ENCODE measurements around the gene SIPA1L3.

The SIPA1L3 gene

DNA sequence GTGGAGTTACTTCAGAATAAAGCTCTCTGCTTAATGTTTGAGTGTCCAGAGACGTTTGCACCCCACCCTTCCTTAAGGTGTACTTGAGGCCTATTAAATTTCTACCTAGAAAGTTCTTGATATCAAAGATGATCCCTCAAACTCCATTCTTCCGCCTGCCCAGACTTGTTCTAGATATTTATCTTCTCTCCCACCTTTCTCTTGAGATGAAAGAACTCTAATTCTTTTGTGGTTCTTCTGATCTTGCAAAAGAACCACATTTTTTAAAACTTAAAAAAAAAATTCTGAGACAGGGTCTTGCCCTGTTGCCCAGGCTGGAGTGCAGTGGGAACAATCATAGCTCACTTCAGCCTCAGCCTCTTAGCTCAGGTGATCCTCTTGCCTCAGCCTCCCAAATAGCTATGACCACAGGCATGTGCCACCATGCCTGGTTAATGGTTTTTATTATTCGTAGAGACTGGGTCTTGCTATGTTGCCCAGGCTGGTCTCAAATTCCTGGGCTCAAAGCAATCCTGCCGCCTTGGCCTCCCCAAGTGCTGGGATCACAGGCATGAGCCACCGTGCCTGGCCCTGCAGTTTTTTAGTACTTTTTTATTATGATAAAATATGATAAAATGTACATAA lies 94.3 kb downstream of the SIPA1L3 start:
- DNase-seq, result no peak

DNA sequence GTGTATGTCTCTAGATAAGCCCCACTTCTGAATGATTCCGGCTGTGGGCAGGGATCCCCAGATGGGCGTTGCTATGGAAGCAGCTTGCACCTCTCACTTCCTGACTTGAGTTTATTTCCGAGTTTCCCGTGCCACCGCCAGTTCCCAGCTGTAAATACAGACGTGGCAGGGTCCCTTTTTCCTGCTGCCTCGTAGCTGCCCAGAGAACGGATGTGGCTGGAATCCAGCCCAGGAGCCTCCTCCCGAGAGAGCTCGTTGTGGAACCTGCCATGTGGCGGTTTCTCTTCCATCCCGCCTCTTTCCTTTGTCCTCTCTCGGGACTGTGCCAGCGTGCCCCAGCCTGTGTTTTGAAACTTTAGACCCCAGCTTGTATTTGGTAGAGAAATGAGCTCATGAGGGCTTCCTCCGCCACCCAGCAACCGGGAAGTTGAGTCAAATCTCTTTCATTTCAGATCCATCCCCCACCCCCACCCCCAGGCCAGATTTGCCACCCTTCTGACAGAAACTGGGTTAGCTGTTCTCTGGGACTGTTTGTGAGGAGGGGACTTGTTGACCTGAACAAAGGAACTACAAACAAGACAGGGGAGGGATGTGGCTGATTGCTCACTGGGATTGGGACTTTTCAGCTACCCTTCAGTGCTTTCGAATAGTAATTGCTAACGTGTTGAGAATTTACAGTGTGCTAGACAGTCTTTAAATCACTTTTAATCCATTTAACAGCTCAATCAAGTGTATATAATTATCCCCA lies 96.6 kb downstream of the SIPA1L3 start:
- DNase-seq, result peak; percentile 1

GRCh38 chr19:38004186-38004520 lies 97.1 kb downstream of the SIPA1L3 start:
- no peak for DNase-seq

- DNase-seq, result peak; percentile 34
These were observed 97.7 kb downstream of the SIPA1L3 start for GRCh38 chr19:38004521-38005223.

DNA sequence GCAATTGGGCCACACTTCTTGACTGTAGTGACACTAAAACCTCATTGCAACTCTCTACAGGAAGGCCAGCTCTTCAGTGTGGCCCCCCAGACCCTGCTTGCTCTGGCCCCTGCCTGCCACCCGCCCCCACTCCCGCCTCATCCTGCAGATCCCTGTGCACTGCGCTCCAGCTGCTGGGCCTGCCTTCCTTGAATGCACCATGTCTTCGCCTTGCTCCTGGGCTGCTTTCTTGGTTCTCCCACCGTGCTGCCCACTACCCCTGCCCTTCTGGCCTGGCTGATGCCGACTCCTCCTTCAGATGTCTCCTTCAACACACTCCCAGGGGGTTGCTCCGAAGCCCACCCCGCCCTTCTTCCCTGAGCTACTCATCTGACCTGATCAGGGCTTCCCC lies 98.2 kb downstream of the SIPA1L3 start:
- DNase-seq, result no peak

GRCh38 chr19:38006361-38007045 lies 99.5 kb downstream of the SIPA1L3 start:
- DNase-seq, result no peak

DNA sequence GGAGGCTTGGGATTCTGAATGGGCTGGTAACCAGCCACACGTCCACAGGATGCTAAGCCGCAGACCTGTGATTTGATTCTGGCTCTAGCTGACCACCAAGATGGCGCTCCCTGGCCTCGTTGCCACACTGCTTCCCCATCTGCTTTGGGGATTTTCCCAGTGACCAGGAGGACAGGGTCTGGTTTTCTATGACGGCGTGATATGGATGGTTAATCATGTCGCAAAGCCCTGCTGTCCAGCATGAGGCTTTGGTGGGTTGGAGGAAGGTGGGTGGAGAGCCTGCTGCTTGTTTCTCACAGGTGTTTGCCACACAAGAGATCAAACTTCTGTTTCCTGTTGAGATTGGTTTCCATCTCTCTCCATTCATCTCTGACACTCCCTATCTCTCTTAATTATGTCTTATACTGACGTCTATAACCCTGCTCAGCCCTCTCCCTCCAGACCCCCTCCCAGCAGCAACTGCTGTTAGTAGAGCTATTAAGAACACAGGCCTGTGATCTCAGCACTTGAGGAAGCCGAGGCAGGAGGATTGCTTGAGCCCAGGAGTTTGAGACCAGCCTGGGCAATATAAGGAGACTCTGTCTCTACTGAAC lies 102.7 kb downstream of the SIPA1L3 start:
- DNase-seq, result no peak

DNA sequence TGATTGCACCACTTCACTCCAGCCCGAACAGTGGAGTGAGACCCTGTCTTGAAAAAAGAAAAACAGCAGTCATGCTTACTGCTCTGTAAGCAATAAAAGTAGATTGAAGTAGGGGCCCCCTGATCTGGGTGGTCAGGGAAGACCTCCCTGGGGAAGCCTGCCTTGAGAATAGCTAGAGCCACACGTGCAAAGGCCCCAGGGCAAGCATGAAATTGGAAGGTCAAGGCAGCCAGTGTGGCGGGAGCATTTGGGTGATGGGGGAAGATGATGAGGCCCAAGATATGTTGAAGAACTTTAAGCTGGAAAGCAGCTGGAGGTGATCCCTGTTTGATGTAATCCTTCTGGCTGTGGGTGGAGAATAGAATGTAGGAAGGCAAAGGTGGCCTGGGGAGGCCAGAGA lies 104.4 kb downstream of the SIPA1L3 start:
- no peak for DNase-seq

DNA sequence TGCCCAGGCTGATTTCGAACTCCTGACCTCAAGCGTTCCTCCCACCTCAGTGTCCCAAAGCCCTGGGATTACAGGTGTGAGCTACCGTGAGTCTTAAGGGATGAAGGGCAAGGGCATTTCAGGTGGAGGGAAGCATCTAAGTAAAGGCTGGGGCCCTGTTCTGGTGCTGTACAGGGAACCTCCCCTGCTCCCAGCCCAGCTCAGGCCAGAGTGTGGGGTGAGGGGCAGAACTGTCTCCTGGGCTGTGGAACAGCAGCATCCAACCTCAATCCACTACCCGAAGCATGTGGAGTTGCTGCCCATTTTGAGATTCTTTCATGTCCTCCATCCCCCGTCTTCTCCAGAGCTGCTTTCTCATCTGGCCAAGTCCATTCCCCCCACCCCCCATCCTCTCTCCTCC lies 105.3 kb downstream of the SIPA1L3 start:
- DNase-seq, result no peak

DNA sequence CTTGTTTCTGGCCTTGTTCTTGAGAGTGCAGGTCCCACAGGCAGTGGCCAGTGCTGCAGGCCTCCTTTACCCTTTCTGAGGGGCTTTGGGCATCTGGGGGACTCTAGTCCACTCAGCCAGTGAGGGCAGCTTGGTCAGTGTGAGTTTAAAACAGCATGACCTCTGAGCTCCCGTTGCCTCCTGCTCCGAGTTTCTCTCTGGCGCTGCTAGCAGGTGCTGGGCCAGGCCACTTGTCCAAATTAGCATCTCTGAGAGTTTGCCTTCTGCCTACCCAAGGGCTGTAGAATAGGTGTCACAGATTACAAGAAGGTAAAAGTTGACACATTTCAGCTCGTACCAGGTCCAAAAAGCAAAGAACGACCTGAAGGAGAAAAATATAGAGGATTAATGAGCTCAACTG lies 105.9 kb downstream of the SIPA1L3 start:
- no peak for DNase-seq

DNA sequence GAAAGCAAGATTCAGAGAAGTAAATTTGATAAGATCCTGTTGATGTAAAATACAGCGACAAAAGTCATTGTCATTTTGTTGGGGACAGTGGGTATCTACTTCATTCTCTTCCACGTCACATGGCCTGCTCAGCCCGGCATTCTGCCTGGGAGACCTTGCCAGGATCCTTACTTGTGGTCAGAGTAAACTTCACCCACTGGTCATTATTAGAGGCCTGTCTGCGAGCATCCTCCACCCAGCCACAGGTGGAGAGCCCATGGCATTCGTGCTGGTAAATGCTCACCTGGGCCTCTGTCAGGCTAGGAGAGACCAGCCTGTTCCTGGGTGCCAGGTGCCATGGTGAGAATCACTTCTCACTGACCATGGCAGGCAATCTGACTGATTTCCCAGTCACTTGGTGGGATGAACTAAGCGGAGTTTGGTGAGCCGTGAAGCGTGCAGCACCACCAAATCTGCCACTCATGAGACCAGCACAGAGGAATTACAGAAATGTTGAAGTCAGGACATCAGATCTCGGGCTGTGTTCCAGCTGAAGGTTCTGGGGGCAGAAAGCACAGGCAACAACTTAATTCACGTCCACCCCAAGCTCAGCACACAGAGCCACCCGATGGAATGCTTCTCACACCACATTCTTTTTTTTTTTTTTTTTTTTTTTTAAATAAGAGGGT lies 107.0 kb downstream of the SIPA1L3 start:
- DNase-seq, result no peak

DNA sequence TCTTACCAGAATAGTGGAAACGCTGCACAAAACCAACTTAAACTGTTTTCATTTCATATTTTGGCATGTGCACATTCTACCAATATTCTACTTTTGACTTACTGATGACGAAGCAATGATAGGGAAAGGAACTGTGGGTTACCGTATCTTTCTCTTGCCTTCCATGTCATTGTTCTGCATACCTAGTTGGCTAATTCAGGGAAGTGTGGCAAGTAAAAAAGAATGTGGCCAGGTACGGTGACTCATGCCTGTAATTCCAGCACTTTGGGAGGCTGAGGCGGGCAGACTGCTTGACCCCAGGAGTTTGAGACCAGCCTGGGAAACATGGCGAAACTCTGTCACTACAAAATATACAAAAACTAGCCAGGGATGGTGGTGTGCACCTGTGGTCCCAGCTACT lies 108.2 kb downstream of the SIPA1L3 start:
- DNase-seq, result no peak

- DNase-seq, result no peak
These were observed 108.8 kb downstream of the SIPA1L3 start for GRCh38 chr19:38015761-38016160.

- DNase-seq, result no peak
These were observed 110.6 kb downstream of the SIPA1L3 start for GRCh38 chr19:38017401-38018151.

DNA sequence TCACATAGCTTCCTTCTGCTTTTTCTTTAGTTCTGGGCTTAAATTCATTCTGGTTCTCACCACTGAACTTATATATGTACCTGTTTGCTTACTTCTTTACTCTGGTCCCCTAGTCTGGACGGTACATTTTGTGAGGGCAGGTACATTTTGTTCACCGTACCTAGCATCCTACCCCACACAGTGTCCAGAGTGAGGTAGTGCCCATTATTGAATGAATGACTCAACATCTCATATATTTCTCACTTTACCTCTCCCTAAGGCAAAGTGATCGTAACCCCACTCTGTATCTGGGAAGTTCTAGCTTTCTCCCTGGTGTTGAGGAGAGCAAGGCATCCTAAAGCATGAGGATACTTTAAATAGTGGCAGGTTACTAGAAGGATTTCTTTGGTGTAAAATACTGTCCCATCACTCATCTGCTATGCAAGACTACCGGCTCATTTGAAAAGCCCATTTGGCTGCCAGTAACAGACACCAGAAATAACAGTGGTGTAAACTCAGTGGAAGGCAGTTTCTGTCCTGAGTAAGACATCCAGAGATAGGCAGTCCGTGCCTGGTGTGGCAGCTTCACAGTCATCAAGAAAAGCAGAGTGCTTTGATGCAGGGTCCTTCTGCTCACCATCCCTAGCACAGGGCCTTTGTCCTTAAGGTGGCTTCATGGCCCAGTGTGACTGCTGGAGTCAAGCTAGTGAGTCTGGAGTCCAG lies 111.8 kb downstream of the SIPA1L3 start:
- DNase-seq, result no peak

- no peak for DNase-seq
These were observed 112.4 kb downstream of the SIPA1L3 start for GRCh38 chr19:38019396-38019724.

DNA sequence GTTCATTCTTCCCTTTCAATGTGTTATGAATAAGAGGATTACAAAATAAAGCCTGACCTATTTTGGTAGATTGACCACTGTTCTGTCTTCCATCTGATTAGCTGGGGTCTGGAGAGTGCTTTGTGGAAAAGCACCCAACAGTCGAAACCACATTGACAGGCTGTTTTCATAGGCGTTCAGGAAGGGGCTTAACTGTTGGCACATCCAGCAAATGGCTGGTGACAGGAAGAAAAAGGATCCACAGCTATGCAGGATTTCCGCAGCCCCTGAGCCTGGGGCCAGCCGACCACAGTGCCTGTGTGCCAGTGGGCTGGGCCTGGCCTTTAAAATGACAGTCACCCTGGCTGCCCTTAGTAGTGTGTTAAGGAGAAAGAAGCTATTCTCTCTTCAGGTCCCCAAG lies 113.3 kb downstream of the SIPA1L3 start:
- no peak for DNase-seq

DNA sequence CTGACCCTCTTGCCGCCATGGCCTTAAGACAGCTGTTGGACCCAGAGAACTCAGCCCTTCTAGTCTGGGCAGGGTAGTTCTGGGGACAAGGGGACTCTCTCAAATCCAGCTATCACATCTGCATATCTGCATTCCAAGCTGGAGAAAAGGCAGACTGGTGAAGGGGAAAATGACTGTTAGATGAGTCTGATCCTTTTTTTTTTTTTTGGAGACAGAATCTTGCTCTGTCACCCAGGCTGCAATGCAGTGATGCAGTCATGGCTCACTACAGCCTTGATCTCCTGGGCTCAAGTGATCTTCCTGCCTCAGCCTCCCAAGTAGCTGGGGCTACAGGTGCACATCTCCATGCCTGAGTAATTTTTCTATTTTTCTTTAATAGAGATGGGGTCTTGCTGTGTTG lies 114.3 kb downstream of the SIPA1L3 start:
- no peak for DNase-seq

GRCh38 chr19:38022791-38023670 lies 116.0 kb downstream of the SIPA1L3 start:
- DNase-seq, result no peak
